HG03139 (cell line): ENCODE measurements around the gene IPO5.

Source experiments
- ATAC-seq: cut with Tn5 transposase; IDR thresholded peaks from one replicate; pipeline ENCODE4 v1.9.1; 2021; ENCODE audit not compliant: unreplicated experiment

The IPO5 gene

GRCh38 chr13:97953376-97953970 lies at the start of gene IPO5:
TSS of gene IPO5 (plus strand) at chr13:97953675. CDS start at chr13:97976697, 23,022 bp downstream.
- no peak for ATAC-seq

- no peak for ATAC-seq
Observed at GRCh38 chr13:97904059-97904458, 49.4 kb upstream of the IPO5 start.

- no peak for ATAC-seq
Observed at GRCh38 chr13:97905517-97905916, 48.0 kb upstream of the IPO5 start.

GRCh38 chr13:97911311-97912138 lies 42.0 kb upstream of the IPO5 start:
- no peak for ATAC-seq

GRCh38 chr13:97912139-97912535 lies 41.3 kb upstream of the IPO5 start:
- no peak for ATAC-seq

- ATAC-seq, result no peak
Observed at GRCh38 chr13:97913206-97913605, 40.3 kb upstream of the IPO5 start.

GRCh38 chr13:97914540-97914939 lies 38.9 kb upstream of the IPO5 start:
- ATAC-seq, result no peak

GRCh38 chr13:97921176-97921816 lies 32.2 kb upstream of the IPO5 start:
- no peak for ATAC-seq

GRCh38 chr13:97928301-97928700 lies 25.2 kb upstream of the IPO5 start:
- ATAC-seq, result no peak

- ATAC-seq, result no peak
Observed at GRCh38 chr13:97932036-97932435, 21.4 kb upstream of the IPO5 start.

GRCh38 chr13:97932647-97933046 lies 20.8 kb upstream of the IPO5 start:
- no peak for ATAC-seq

- no peak for ATAC-seq
Observed at GRCh38 chr13:97933776-97934175, 19.7 kb upstream of the IPO5 start.

- ATAC-seq, result no peak
Observed at GRCh38 chr13:97934590-97934989, 18.9 kb upstream of the IPO5 start.

GRCh38 chr13:97935071-97935470 lies 18.4 kb upstream of the IPO5 start:
- no peak for ATAC-seq

- ATAC-seq, result no peak
Observed at GRCh38 chr13:97936036-97936435, 17.4 kb upstream of the IPO5 start.

GRCh38 chr13:97938706-97939475 lies 14.6 kb upstream of the IPO5 start:
- ATAC-seq, result no peak

- no peak for ATAC-seq
Observed at GRCh38 chr13:97944396-97945029, 9.0 kb upstream of the IPO5 start.

- ATAC-seq, result no peak
Observed at GRCh38 chr13:97945342-97945741, 8.1 kb upstream of the IPO5 start.

GRCh38 chr13:97945792-97946419 lies 7.6 kb upstream of the IPO5 start:
- no peak for ATAC-seq

GRCh38 chr13:97946951-97947588 lies 6.4 kb upstream of the IPO5 start:
- no peak for ATAC-seq
